HG03097 (cell line): ENCODE results near the gene ATP5F1E.
"Not testable (repeated sequence)": the region's sequence is repeated elsewhere in the genome, so short reads cannot be mapped to it uniquely, and the experiment has no call there.

Experiments used
- ATAC-seq: cut with Tn5 transposase; IDR thresholded peaks from one replicate; pipeline ENCODE4 v1.9.1; 2021; ENCODE audit not compliant: unreplicated experiment, low FRiP score

ATP5F1E gene

GRCh38 chr20:58992911-58993310 is 39.2 kb downstream of the ATP5F1E start:
- no peak for ATAC-seq

DNA sequence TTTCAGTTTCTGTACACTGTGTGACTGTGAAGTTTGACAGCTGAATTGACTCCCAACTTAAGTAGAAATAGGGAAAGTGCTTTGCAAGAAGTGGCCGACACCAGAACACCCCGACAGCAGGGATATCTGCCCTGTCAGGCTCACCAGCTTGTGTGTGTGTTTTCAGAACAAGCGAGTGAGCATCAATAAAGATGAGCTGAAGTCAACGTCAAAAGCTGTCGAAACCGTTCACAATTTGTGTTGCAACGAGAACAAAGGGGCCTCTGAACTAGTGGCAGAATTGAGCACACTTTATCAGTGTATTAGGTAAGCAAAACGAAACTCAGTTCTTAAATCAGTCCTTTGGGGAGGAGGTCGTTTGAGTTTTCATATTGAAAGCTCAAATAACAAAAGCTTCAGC is 40.4 kb downstream of the ATP5F1E start:
- ATAC-seq, result no peak

DNA sequence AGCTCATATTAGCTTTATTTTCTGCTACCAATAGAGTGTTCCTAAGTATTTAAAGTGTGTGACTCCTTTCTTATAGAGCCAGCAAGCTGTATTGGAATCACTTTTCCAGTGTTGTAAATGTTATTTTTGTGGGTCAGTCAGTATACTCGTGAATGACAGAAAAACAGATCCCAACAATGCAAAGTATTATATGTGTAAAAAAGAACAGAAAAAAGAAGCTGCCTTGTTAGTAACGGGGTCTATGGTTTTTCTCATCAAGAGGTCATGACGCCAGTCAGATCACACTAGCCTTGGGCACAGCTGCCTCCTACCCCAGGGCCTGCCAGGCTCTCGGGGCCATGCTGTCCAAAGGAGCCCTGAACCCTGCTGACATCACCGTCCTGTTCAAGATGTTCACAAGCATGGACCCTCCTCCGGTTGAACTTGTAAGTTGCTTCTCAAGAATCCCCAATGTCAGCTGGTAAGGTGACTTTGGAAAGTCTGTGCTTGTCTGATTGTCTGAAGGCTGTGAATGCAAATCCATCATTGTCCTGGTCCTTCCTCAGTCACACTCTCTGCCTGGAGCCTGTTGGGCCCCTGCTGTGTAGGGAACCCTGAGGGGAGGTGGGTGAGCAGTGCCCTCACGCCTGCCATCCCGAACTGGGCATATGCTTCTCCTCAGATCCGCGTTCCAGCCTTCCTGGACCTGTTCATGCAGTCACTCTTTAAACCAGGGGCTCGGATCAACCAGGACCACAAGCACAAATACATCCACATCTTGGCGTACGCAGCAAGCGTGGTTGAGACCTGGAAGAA is 41.3 kb downstream of the ATP5F1E start:
- ATAC-seq, result no peak

DNA sequence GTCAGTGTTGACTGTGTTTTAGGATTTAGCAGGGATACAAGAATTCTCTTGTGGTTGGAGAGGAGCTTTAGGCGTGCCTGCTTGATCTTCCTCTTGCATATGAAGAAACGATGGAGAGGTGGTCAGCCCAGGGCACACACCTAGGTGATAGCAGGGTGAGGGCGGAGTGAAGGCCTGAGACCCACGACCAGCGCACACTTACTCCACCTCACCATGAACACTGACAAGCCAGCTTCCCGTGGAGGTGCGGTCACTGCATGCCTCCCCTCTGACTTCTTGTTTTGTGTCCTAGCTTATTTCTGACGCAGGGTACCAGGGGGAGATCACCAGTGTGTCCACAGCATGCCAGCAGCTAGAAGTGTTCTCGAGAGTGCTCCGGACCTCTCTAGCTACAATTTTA is 42.9 kb downstream of the ATP5F1E start:
- ATAC-seq, result no peak

GRCh38 chr20:58988565-58988882 is 43.6 kb downstream of the ATP5F1E start:
- no peak for ATAC-seq

DNA sequence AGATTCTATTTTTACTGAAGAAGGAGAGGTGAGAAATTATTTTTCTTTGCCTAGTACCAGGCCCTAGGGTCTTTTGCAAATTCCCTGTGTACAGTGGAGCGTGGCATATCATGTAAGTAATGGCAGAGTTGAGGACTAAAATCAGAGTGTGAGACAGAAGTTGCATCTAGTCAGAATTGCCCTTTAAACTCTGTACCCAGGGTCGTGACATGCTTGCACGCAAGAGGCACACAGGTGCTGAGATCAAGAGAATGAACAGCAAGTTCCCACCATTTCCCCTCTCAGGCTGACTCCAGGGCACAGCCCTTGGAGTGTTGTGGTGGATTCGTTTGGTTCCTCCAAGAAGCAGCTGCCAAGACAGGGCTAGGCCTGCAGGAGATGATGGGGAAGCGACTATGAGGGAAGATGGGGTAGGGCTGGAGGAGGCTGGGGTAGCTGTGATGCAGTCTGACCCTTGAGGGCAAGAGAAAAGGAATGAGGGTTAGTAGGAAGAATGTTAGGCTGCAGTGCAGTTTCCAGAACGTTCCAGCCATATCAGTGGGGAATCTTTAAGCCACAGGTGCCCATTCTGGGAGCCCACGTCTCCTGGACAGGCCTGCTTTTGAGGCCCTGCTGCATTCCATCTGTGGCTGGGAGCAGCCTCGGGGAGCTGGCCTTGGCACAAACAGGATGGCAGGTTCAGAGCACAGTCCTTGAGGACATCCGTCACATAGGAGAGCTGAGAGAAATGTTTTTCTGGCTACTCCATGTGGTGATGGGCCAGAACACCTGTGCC is 44.2 kb downstream of the ATP5F1E start:
- ATAC-seq, result no peak

DNA sequence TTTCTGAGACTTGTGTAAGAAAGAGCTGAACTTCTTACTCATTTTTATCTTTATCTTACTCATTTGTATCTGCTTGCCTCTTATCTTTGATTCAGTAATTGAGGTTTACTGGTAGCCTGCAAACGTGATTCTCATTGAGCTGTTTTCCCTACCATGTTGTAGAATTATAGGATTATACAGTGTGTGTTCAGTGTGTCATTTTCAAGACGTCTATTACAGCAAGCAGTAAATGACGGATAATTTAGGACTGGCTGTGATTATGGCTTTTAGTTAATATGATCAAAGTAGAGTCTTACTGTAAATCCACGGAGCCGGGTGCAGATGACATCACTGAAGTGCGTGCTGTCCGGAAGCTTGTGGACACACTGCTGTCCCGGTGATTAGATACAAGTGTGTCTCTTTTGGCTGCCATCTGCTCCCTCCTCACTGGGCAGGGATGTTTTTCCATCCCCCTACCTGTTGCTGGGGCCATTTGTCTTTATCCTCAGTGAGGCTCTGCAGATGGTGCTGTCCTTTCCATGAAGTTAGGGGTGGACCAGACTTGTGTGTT is 45.1 kb downstream of the ATP5F1E start:
- ATAC-seq, result no peak

DNA sequence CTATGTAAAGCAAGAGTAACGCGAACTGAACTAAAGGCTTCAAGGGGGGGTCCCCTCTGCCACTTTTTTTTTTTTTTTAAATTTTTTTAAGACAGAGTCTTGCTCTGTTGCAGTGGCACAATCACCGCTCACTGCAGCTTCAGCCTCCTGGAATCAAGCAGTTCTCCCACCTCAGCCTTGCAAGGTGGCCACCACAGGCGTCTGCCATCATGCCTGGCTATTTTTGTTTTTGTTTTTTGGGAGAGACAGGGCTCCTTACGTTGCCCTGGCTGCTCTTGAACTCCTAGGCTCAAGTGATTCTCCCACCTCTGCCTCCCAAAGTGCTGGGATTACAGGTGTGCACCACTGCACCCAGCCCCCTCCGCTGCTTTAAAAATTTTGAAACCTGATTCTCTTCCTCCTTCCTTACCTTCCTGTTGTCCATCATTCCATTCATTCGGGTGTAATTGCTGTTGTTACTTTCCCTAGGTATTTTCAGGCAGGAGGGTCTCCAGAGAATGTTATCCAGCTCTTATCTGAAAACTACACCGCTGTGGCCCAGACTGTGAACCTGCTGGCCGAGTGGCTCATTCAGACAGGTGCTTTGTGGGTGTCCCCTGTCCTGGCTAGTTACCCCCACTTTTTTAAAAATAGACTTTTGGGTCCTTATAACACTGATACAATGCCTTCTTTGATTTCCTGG is 45.7 kb downstream of the ATP5F1E start:
- ATAC-seq, result no peak

- ATAC-seq, result no peak
Measured at GRCh38 chr20:58985656-58986055, 46.5 kb downstream of the ATP5F1E start.

DNA sequence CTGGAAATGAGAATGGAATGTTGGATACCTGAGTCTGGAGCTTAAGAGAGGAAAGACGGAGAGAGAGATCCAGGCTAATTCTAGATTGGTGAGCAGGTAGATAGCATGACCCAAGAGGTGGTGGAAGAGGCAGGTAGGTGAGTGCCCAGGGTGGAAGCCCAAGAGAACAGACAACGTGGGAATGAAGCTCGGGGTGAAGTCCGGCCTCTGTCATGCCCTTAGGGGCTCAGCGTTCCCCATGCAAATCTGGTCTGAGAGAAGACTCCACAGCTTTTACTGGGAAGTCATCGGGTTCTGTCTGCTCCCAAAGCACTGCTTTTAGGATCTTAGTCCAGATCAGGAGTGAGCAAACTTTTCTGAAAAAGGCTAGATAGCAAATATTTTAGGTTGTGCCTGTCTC is 47.4 kb downstream of the ATP5F1E start:
- no peak for ATAC-seq

DNA sequence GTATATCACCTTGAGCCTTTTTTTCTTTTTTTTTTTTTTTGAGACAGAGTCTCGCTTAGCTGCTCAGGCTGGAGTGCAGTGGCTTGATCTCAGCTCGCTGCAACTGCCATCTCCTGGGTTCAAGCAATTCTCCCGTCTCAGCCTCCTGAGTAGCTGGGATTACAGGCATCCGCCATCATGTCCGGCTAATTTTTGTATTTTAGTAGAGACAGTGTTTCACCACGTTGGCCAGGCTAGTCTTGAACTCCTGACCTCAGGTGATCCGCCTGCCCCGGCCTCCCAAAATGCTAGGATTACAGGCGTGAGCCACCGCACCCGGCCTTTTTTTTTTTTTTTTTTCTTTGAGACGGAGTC is 49.0 kb downstream of the ATP5F1E start:
- not testable (repeated sequence) for ATAC-seq

DNA sequence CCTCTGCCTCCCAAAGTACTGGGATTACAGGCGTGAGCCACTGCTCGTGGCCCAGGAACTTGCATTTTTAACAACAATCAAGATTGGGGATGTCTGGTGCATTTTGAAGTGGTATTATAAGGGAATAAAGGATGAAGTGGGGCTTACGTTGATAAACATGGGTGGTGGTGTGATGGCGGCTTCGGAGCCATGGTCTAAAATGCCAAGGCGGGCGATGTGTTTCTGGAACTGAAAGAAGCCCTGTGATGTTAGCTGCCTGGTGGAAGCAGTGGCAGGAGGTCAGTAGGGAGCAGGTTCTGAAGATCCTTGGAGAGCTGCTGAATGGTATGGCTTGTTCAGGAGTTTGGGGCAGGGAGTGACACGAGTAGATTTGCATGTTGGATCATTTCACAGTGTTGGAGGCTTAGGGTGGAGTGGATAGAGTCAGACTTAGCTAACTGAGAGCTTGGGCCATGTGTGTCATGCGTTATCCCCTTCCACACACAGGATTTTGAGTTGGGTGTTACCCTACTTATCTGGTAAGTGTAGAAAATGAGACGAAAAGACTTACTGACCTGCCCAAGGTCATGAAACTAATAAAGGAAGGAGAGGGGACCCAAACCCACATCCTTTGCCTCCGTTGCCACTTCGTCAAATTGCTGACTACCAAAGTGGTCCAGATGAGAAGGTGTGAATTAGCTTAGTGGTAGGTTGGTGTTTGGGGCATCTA is 49.6 kb downstream of the ATP5F1E start:
- ATAC-seq, result no peak

- ATAC-seq, result peak; percentile 13
Measured at GRCh38 chr20:58981628-58982364, 50.3 kb downstream of the ATP5F1E start.

GRCh38 chr20:58980711-58981627 is 51.2 kb downstream of the ATP5F1E start, which contains the start of gene NELFCD:
Gene NELFCD, plus strand, starts transcription at chr20:58981256. Its CDS starts 54 bp downstream, at chr20:58981310.
- ATAC-seq, result peak; percentile 76

GRCh38 chr20:58978351-58979190 is 53.6 kb downstream of the ATP5F1E start:
- no peak for ATAC-seq

GRCh38 chr20:58976061-58976730 is 55.9 kb downstream of the ATP5F1E start:
- no peak for ATAC-seq
